HPDE6-E6E7 (cell line): ENCODE data around the gene LCE3B.

Experiments used
- DNase-seq: peaks from one replicate; pipeline ENCODE4 v3.0.0; 2011; ENCODE audit warnings: missing footprints; ENCODE audit errors: extremely low spot score

The LCE3B gene

DNA sequence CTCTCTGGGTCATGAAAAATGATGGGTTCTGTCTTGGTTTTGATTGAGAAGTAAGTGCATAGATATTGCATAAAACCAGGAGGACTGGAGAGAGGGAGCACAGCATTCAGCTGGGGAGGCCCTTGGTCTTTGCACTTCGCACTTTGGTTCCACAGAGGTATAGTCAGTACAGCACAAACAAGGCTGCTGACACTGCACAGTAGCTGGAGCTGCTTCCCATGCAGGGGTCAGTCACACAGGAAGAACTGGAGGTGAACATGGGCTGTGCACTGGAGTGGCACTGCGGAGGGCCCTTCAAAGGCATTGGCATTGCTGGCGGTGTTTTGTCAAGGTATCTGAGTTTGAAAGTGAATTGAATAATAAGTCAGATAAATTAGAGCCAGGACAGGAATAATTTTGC, 45.0 kb downstream of the LCE3B start:
- no peak for DNase-seq

- no peak for DNase-seq
Observed at GRCh38 chr1:152663098-152663497, 49.5 kb downstream of the LCE3B start, which contains the start of gene LCE2D. Gene LCE2D (plus strand): TSS chr1:152663380. CDS start chr1:152664106, 726 bp downstream.
